Activated T-cell treated with anti-CD3 and anti-CD28 coated beads, Interleukin-2, amount 50 U/mL, for 1 hour (primary cell): ENCODE measurements around the gene ALPG.
"Not testable (repeated sequence)": the region's sequence is repeated elsewhere in the genome, so short reads cannot be mapped to it uniquely, and the experiment has no call there.

Experiments used
- DNase-seq: peaks from one replicate; pipeline ENCODE4 v3.0.0-alpha.2; 2020

Gene ALPG

GRCh38 chr2:232377841-232378734, 28.6 kb upstream of the ALPG start:
- DNase-seq = no peak

GRCh38 chr2:232378735-232379151, 27.9 kb upstream of the ALPG start, which contains the start of gene ALPP:
ALPP (plus strand) TSS chr2:232378751; CDS start chr2:232378803, 52 bp downstream.
- not testable (repeated sequence) for DNase-seq

- not testable (repeated sequence) for DNase-seq
Observed at GRCh38 chr2:232379610-232380590, 26.7 kb upstream of the ALPG start.

- DNase-seq = peak; percentile 33
Observed at GRCh38 chr2:232381204-232382031, 25.2 kb upstream of the ALPG start.

- DNase-seq = no peak
Observed at GRCh38 chr2:232382331-232383225, 24.1 kb upstream of the ALPG start.

- no peak for DNase-seq
Observed at GRCh38 chr2:232384466-232384865, 22.2 kb upstream of the ALPG start.

GRCh38 chr2:232385058-232385457, 21.6 kb upstream of the ALPG start:
- not testable (repeated sequence) for DNase-seq

GRCh38 chr2:232385660-232386489, 20.8 kb upstream of the ALPG start:
- DNase-seq = no peak

GRCh38 chr2:232386490-232386739, 20.2 kb upstream of the ALPG start:
- no peak for DNase-seq

- no peak for DNase-seq
Observed at GRCh38 chr2:232386740-232387450, 19.7 kb upstream of the ALPG start.

- DNase-seq = no peak
Observed at GRCh38 chr2:232387451-232388171, 19.0 kb upstream of the ALPG start.

- DNase-seq = no peak
Observed at GRCh38 chr2:232388324-232388891, 18.2 kb upstream of the ALPG start.

GRCh38 chr2:232389327-232389726, 17.3 kb upstream of the ALPG start:
- no peak for DNase-seq

GRCh38 chr2:232390661-232391060, 16.0 kb upstream of the ALPG start:
- DNase-seq = no peak

- no peak for DNase-seq
Observed at GRCh38 chr2:232393556-232393955, 13.1 kb upstream of the ALPG start.

GRCh38 chr2:232394431-232394830, 12.2 kb upstream of the ALPG start:
- not testable (repeated sequence) for DNase-seq

GRCh38 chr2:232395586-232395985, 11.1 kb upstream of the ALPG start:
- DNase-seq = no peak

- DNase-seq = no peak
Observed at GRCh38 chr2:232396683-232397082, 10.0 kb upstream of the ALPG start.
